WTC11 (cell line): ENCODE data around the gene GDA. TPM values are rescaled to one million over a fixed set of nuclear protein-coding genes. Genes with fewer than 3 reads are reported as not detected.

Experiments
- ATAC-seq: fragments of 200-7000 bp; cut with Tn5 transposase; 2 replicates; pipeline ENCODE4 v1.10.0; 2021; ENCODE audit warnings: mild to moderate bottlenecking, moderate library complexity
- CTCF ChIA-PET: fragments of 300-600 bp; sonication (Branson Sonifier 250); formaldehyde crosslinking; loops from one replicate; lab custom pipeline; 2021; ENCODE audit warnings: antibody characterized with exemption; lab: Charles Lee
- POLR2A ChIA-PET: fragments of 350-600 bp; sonication (Branson Sonifier 250); formaldehyde crosslinking; loops from one replicate; lab custom pipeline; 2021; ENCODE audit warnings: antibody characterized with exemption; lab: Charles Lee
- DNase-seq: peaks from one replicate; pipeline ENCODE4 v3.0.0; 2021; ENCODE audit warnings: low spot score
- H3K27ac Mint-ChIP-seq: 2 replicates; pipeline ENCODE4 v1.8.0; 2021; ENCODE audit warnings: mixed read lengths
- H3K27me3 Mint-ChIP-seq: 2 replicates; pipeline ENCODE4 v1.8.0; 2021; ENCODE audit warnings: low read depth, mild to moderate bottlenecking, moderate library complexity, mixed read lengths
- H3K36me3 Mint-ChIP-seq: 2 replicates; pipeline ENCODE4 v1.8.0; 2021; ENCODE audit warnings: mixed read lengths
- H3K4me1 Mint-ChIP-seq: 2 replicates; pipeline ENCODE4 v1.8.0; 2022; ENCODE audit warnings: mixed read lengths
- H3K4me3 Mint-ChIP-seq: 2 replicates; pipeline ENCODE4 v1.8.0; 2021; ENCODE audit warnings: mild to moderate bottlenecking, moderate library complexity, mixed read lengths
- H3K9me3 Mint-ChIP-seq: 2 replicates; pipeline ENCODE4 v1.8.0; 2021; ENCODE audit warnings: mixed read lengths
- E2F4 ChIP-seq: sonication (generic); formaldehyde crosslinking; IDR thresholded peaks from 2 replicates; pipeline ENCODE4 v1.8.1; 2022; ENCODE audit warnings: low read depth, mild to moderate bottlenecking, moderate library complexity, missing genetic modification reagents, borderline replicate concordance
- EMX1 ChIP-seq: fragments of 250-450 bp; sonication (Bioruptor Pico); IDR thresholded peaks from 2 replicates; pipeline ENCODE4 v1.8.0; 2021; ENCODE audit warnings: mild to moderate bottlenecking
- FOXJ3 ChIP-seq: sonication (generic); formaldehyde crosslinking; IDR thresholded peaks from 2 replicates; pipeline ENCODE4 v1.9.0; 2021; ENCODE audit warnings: missing genetic modification reagents, mild to moderate bottlenecking, borderline replicate concordance
- FOXP1 ChIP-seq: sonication (generic); formaldehyde crosslinking; IDR thresholded peaks from 2 replicates; pipeline ENCODE4 v1.8.0; 2022; ENCODE audit warnings: missing genetic modification reagents, mild to moderate bottlenecking, moderate library complexity, borderline replicate concordance
- FOXP4 ChIP-seq: sonication (generic); formaldehyde crosslinking; IDR thresholded peaks from 2 replicates; pipeline ENCODE4 v1.8.0; 2022; ENCODE audit warnings: mild to moderate bottlenecking, missing genetic modification reagents
- HMGA2 ChIP-seq: fragments of 250-450 bp; sonication (Bioruptor Pico); IDR thresholded peaks from 2 replicates; pipeline ENCODE4 v1.4.0; 2021; ENCODE audit warnings: mild to moderate bottlenecking, moderate library complexity
- JUN ChIP-seq: sonication (generic); formaldehyde crosslinking; IDR thresholded peaks from 2 replicates; pipeline ENCODE4 v1.8.0; 2023; ENCODE audit warnings: mild to moderate bottlenecking, missing genetic modification reagents
- MYBL2 ChIP-seq: sonication (generic); formaldehyde crosslinking; IDR thresholded peaks from 2 replicates; pipeline ENCODE4 v1.8.1; 2023; ENCODE audit warnings: mild to moderate bottlenecking, moderate library complexity, missing genetic modification reagents
- NFE2L1 ChIP-seq: sonication (generic); formaldehyde crosslinking; IDR thresholded peaks from 2 replicates; pipeline ENCODE4 v1.8.1; 2023; ENCODE audit warnings: missing genetic modification reagents
- NFYB ChIP-seq: sonication (generic); formaldehyde crosslinking; conservative IDR thresholded peaks from 2 replicates; pipeline ENCODE4 v1.8.0; 2022; ENCODE audit warnings: low read depth, missing genetic modification reagents
- NR1H2 ChIP-seq: sonication (generic); formaldehyde crosslinking; IDR thresholded peaks from 2 replicates; pipeline ENCODE4 v1.9.0; 2021; ENCODE audit warnings: mild to moderate bottlenecking, moderate library complexity, missing genetic modification reagents
- SMAD3 ChIP-seq: sonication (generic); formaldehyde crosslinking; IDR thresholded peaks from 2 replicates; pipeline ENCODE4 v1.8.0; 2022; ENCODE audit warnings: missing genetic modification reagents, mild to moderate bottlenecking, borderline replicate concordance
- SP1 ChIP-seq: sonication (generic); formaldehyde crosslinking; conservative IDR thresholded peaks from 2 replicates; pipeline ENCODE4 v1.8.1; 2022; ENCODE audit warnings: missing genetic modification reagents
- ZNF138 ChIP-seq: sonication (generic); formaldehyde crosslinking; conservative IDR thresholded peaks from 2 replicates; pipeline ENCODE4 v1.8.1; 2022; ENCODE audit warnings: mild to moderate bottlenecking, moderate library complexity, missing genetic modification reagents
- ZNF425 ChIP-seq: fragments of 250-450 bp; sonication (Bioruptor Pico); conservative IDR thresholded peaks from 2 replicates; pipeline ENCODE4 v1.9.0; 2021; ENCODE audit warnings: mild to moderate bottlenecking
- total RNA-seq: library from RNA; stranded (reverse); gene quantifications from 3 replicates; pipeline ENCODE4 v1.2.3, GENCODE V29; 2021
- TF ChIP-seq, protein P1 (sequence below): sonication (generic); formaldehyde crosslinking; IDR thresholded peaks from 2 replicates; pipeline ENCODE4 v1.8.1; 2023; ENCODE audit warnings: mild to moderate bottlenecking, moderate library complexity, missing genetic modification reagents
- TF ChIP-seq, protein P2 (sequence below): sonication (generic); formaldehyde crosslinking; IDR thresholded peaks from 2 replicates; pipeline ENCODE4 v1.8.0; 2022; ENCODE audit warnings: mild to moderate bottlenecking, missing genetic modification reagents
- TF ChIP-seq, protein P3 (sequence below): sonication (generic); formaldehyde crosslinking; IDR thresholded peaks from 2 replicates; pipeline ENCODE4 v1.8.1; 2023; ENCODE audit warnings: mild to moderate bottlenecking, missing genetic modification reagents
- TF ChIP-seq, protein P4 (sequence below): sonication (generic); formaldehyde crosslinking; IDR thresholded peaks from 2 replicates; pipeline ENCODE4 v1.8.1; 2023; ENCODE audit warnings: mild to moderate bottlenecking, missing genetic modification reagents, borderline replicate concordance
- TF ChIP-seq, protein P5 (sequence below): fragments of 250-450 bp; sonication (Bioruptor Pico); IDR thresholded peaks from 2 replicates; pipeline ENCODE4 v1.9.0; 2021; ENCODE audit warnings: moderate library complexity, mild to moderate bottlenecking, inconsistent platforms, borderline replicate concordance

Gene GDA
- total RNA-seq, 1 experiment from 2014 or later: 0.68 TPM

DNA sequence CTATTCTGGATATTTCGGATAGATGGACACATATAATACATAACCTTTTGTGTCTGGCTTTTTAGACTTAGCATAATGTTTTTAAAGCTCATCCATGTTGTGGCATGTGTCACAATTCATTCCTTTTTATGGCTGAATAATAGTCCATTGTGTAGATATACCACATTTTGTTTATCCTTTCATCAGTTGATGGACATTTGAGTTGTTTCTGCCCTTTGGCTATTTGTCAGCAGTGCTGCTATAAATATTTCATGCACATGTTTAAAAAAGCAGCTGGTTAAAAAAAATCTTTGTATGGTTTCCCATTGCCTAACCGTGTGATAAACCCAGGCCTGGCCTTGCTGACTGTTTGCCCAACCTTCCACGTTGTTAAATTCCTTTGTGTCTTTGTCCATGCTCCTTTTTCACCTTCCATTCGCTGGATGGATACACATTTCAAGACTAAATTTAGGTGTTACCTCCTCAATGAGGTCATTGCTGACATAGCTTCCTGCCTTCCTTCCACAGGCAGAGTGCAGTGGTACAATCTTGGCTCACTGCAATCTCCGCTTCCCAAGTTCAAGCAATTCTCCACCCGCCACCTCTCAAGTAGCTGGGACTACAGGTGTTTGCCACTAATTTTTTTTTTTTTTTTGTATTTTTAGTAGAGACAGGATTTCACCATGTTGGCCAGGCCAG lies 11.3 kb downstream of the GDA start:
- no peaks in the 10 kb centered on the region for H3K27me3 Mint-ChIP-seq
- no peaks in the 10 kb centered on the region for H3K36me3 Mint-ChIP-seq
- H3K9me3 Mint-ChIP-seq: peaks cover 16% of the 10 kb centered on the region
- no peaks in the 10 kb centered on the region for H3K4me1 Mint-ChIP-seq
- POLR2A ChIA-PET: no interaction called here
- H3K27ac Mint-ChIP-seq: no peak overlapping the region
- ATAC-seq (no peak), DNase-seq (no peak)
- CTCF ChIA-PET: no interaction called here
- no peak overlapping the region for H3K4me3 Mint-ChIP-seq
- TF ChIP-seq NFYB (CRISPR knock-in tag) (no peak), HMGA2 (CRISPR knock-in tag) (no peak), MYBL2 (CRISPR knock-in tag) (no peak), FOXP4 (CRISPR knock-in tag) (no peak), EMX1 (no peak), E2F4 (CRISPR knock-in tag) (no peak), SMAD3 (CRISPR knock-in tag) (no peak), NFE2L1 (CRISPR knock-in tag) (no peak), FOXJ3 (no peak), FOXP1 (CRISPR knock-in tag) (no peak), ZNF425 (no peak), JUN (no peak), ZNF138 (CRISPR knock-in tag) (no peak), SP1 (CRISPR knock-in tag) (no peak), NR1H2 (no peak)
- TF ChIP-seq, protein P1, sequence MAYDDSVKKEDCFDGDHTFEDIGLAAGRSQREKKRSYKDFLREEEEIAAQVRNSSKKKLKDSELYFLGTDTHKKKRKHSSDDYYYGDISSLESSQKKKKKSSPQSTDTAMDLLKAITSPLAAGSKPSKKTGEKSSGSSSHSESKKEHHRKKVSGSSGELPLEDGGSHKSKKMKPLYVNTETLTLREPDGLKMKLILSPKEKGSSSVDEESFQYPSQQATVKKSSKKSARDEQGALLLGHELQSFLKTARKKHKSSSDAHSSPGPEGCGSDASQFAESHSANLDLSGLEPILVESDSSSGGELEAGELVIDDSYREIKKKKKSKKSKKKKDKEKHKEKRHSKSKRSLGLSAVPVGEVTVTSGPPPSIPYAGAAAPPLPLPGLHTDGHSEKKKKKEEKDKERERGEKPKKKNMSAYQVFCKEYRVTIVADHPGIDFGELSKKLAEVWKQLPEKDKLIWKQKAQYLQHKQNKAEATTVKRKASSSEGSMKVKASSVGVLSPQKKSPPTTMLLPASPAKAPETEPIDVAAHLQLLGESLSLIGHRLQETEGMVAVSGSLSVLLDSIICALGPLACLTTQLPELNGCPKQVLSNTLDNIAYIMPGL (CRISPR knock-in tag): no peak
- TF ChIP-seq, protein P2, sequence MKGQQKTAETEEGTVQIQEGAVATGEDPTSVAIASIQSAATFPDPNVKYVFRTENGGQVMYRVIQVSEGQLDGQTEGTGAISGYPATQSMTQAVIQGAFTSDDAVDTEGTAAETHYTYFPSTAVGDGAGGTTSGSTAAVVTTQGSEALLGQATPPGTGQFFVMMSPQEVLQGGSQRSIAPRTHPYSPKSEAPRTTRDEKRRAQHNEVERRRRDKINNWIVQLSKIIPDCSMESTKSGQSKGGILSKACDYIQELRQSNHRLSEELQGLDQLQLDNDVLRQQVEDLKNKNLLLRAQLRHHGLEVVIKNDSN: no peak
- TF ChIP-seq, protein P3, sequence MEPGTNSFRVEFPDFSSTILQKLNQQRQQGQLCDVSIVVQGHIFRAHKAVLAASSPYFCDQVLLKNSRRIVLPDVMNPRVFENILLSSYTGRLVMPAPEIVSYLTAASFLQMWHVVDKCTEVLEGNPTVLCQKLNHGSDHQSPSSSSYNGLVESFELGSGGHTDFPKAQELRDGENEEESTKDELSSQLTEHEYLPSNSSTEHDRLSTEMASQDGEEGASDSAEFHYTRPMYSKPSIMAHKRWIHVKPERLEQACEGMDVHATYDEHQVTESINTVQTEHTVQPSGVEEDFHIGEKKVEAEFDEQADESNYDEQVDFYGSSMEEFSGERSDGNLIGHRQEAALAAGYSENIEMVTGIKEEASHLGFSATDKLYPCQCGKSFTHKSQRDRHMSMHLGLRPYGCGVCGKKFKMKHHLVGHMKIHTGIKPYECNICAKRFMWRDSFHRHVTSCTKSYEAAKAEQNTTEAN (CRISPR knock-in tag): no peak
- TF ChIP-seq, protein P4, sequence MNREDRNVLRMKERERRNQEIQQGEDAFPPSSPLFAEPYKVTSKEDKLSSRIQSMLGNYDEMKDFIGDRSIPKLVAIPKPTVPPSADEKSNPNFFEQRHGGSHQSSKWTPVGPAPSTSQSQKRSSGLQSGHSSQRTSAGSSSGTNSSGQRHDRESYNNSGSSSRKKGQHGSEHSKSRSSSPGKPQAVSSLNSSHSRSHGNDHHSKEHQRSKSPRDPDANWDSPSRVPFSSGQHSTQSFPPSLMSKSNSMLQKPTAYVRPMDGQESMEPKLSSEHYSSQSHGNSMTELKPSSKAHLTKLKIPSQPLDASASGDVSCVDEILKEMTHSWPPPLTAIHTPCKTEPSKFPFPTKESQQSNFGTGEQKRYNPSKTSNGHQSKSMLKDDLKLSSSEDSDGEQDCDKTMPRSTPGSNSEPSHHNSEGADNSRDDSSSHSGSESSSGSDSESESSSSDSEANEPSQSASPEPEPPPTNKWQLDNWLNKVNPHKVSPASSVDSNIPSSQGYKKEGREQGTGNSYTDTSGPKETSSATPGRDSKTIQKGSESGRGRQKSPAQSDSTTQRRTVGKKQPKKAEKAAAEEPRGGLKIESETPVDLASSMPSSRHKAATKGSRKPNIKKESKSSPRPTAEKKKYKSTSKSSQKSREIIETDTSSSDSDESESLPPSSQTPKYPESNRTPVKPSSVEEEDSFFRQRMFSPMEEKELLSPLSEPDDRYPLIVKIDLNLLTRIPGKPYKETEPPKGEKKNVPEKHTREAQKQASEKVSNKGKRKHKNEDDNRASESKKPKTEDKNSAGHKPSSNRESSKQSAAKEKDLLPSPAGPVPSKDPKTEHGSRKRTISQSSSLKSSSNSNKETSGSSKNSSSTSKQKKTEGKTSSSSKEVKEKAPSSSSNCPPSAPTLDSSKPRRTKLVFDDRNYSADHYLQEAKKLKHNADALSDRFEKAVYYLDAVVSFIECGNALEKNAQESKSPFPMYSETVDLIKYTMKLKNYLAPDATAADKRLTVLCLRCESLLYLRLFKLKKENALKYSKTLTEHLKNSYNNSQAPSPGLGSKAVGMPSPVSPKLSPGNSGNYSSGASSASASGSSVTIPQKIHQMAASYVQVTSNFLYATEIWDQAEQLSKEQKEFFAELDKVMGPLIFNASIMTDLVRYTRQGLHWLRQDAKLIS (CRISPR knock-in tag): no peak
- TF ChIP-seq, protein P5, sequence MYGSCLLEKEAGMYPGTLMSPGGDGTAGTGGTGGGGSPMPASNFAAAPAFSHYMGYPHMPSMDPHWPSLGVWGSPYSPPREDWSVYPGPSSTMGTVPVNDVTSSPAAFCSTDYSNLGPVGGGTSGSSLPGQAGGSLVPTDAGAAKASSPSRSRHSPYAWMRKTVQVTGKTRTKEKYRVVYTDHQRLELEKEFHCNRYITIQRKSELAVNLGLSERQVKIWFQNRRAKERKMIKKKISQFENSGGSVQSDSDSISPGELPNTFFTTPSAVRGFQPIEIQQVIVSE (CRISPR knock-in tag): no peak
